Body of pancreas (tissue), 4 donors: ENCODE data around the gene KLK7.

Experiments used
- POLR2A ChIP-seq, 3 donors: fragments of 450-650 bp; IDR thresholded peaks; one replicate each; pipeline ENCODE4 v1.6.1; 2016; ENCODE audit warnings: antibody characterized with exemption in 3 of 3, mild to moderate bottlenecking in 2 of 3
- TF ChIP-seq, protein P1 (sequence below), 7 experiments: fragments of 450-650 bp in 4 of 7; fragments of 200-600 bp in 3 of 7; sonication (generic) in 3 of 7; IDR thresholded peaks; one replicate each; pipeline ENCODE4 v1.5.1; 2016 to 2019; ENCODE audit warnings: antibody characterized with exemption in 7 of 7

DNA sequence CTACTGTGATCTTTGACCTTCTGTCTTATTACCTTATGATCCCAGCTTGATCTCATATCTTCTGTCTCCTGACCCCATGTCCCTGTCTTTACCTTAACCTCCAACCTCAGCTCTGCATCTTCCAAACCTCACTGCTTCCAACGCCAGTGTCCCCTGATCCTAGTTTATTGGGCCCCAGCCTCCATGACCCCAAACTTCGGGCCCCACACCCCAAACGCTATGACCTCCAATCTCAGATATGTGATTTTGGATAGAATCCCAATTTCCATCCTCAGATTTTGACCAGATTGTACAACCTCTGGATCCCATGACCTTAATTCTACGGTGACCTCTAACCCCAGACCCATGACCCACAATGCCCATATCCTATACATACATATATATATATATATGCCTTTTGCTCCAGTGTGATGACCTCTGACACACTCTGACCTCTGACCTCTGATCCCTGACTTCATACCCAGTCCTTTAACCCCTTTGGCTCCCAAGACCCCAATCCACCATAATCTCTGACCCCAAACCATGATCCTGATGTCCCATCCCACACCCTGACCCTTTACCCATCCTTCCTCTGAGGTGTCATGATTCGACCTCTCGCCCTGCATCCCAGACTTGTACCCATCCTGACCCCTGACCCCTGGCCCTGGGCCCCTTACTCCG, 47.6 kb upstream of the KLK7 start:
- TF ChIP-seq POLR2A (IDR thresholded peaks at IDR 0.05): no peak
- TF ChIP-seq, protein P1, sequence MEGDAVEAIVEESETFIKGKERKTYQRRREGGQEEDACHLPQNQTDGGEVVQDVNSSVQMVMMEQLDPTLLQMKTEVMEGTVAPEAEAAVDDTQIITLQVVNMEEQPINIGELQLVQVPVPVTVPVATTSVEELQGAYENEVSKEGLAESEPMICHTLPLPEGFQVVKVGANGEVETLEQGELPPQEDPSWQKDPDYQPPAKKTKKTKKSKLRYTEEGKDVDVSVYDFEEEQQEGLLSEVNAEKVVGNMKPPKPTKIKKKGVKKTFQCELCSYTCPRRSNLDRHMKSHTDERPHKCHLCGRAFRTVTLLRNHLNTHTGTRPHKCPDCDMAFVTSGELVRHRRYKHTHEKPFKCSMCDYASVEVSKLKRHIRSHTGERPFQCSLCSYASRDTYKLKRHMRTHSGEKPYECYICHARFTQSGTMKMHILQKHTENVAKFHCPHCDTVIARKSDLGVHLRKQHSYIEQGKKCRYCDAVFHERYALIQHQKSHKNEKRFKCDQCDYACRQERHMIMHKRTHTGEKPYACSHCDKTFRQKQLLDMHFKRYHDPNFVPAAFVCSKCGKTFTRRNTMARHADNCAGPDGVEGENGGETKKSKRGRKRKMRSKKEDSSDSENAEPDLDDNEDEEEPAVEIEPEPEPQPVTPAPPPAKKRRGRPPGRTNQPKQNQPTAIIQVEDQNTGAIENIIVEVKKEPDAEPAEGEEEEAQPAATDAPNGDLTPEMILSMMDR (IDR thresholded peaks at IDR 0.05): no peak
